ENCODE data around the gene PJVK.
"Not testable (repeated sequence)": the region's sequence is repeated elsewhere in the genome, so short reads cannot be mapped to it uniquely, and the experiment has no call there.

The PJVK gene, protein sequence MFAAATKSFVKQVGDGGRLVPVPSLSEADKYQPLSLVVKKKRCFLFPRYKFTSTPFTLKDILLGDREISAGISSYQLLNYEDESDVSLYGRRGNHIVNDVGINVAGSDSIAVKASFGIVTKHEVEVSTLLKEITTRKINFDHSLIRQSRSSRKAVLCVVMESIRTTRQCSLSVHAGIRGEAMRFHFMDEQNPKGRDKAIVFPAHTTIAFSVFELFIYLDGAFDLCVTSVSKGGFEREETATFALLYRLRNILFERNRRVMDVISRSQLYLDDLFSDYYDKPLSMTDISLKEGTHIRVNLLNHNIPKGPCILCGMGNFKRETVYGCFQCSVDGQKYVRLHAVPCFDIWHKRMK
- 1.1 to 1.4 reads per million in 2 experiments for total RNA-seq

- DNase-seq (ENCODE audit: low read depth): peak; percentile 93
These were observed at the start of gene PJVK, which contains the start of gene PRKRA for GRCh38 chr2:178450774-178451525. PJVK (plus strand) TSS chr2:178451378; CDS start chr2:178453410, 2,032 bp downstream. PRKRA (minus strand) TSS chr2:178451175; CDS start chr2:178451030, 145 bp downstream.

DNA sequence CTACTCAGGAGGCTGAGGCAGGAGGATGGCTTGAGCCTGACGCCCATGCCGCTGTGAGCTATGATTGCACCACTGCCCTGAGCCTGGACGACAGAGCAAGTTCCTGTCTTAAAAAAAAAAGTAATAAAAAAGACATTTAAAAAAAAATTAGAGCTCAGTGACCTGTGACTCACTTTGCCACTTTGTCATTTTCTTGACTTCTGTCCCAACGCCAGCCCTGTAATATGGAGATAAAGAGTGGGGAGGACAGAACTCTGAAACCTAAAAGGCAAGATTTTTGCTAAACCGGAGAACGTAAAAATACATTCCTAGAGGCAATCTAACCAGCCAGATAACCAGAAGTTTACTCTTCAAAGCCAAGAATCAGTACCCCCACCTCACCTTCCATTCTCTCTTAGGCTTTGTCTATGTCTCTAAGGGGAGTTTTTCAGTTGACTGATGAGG is 49.2 kb upstream of the PJVK start:
- no peak for DNase-seq (ENCODE audit: low read depth)

- no peak for DNase-seq (ENCODE audit: low read depth)
These were observed 47.4 kb upstream of the PJVK start for GRCh38 chr2:178403671-178404306.

GRCh38 chr2:178404368-178404767 is 46.8 kb upstream of the PJVK start:
- no peak for DNase-seq (ENCODE audit: low read depth)

GRCh38 chr2:178409261-178409660 is 41.9 kb upstream of the PJVK start:
- no peak for DNase-seq (ENCODE audit: low read depth)

- DNase-seq (ENCODE audit: low read depth): no peak
These were observed 39.1 kb upstream of the PJVK start for GRCh38 chr2:178412047-178412446.

DNA sequence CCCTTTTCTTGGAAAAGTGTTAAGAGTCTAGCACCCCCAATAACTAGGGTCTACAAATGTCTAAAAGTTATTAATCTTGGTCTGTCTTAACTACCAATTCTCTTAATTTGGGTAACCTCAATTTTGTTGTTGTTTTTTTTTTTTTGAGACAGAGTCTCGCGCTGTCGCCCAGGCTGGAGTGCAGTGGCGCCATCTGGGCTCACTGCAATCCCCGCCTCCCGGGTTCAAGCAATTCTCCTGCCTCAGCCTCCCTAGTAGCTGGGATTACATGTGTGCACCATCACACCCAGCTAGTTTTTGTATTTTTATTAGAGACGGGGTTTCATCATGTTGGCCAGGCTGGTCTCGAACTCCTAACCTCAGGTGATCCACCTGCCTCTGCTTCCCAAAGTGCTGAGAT is 38.7 kb upstream of the PJVK start:
- not testable (repeated sequence) for DNase-seq (ENCODE audit: low read depth)

GRCh38 chr2:178413472-178414265 is 37.5 kb upstream of the PJVK start:
- DNase-seq (ENCODE audit: low read depth): peak; percentile 54

DNA sequence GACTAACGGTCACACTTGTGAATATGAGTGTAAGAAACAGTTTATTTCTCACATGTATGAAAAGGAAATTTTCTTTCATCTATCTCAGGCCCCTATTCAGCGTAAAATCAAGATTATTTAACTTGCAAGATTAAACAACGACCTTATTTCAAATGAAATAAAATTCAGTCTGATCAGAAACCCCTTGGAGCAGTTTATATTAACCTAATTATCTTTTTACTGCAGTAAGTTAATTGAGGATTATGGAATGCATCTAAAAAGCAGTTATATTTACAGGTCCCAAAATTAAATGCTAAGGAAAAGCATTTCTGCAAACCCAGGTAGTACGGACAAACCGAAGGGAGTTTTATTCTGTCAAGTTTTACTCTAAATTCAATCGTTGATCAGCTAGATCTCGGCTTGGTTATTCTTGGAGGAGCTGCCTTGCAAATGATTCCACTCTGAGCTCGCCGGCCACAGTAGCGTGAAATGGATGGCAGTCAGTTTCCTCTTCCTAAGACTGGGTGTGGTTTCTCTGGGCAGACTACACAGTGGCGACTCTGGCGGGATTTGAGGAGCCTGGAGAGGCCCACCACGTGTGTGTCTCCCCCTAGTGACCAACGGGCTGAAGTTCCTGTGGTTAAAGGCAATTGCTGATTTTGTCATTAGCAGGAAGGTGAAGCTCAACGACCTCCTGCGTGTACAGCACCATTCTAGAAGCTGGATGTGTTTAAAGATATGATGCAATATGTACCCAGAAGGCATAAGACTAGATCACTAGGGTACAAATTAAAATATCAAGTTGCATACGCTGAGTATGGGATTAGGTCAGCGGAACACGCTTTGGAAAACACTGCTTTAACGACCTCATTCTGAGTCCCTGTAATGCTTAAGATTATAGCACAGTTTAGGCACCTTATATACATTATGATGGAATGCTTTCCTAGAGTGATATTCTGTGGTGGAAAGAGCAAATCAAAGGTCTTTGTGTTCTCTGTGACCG is 36.6 kb upstream of the PJVK start:
- DNase-seq (ENCODE audit: low read depth): peak; percentile 59

GRCh38 chr2:178415979-178416378 is 35.2 kb upstream of the PJVK start:
- DNase-seq (ENCODE audit: low read depth): no peak

DNA sequence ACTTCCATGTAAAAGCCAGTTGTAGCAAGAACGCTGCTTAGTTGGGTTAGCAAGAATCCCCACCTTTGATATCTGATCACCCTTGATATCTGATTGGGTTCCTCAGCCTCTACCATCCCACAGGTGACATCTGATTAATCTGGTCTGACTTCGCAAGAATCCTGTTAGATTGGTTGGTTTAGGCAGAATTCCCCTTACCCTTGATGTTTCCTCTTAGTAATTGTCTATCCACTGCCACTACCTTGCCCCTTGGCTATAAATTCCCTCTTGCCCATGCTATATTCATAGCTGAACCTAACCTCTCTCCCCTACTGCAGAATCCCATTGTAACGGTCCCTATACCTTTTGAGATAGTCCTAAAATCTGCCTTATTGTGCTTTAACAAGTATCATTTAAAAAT is 33.3 kb upstream of the PJVK start:
- DNase-seq (ENCODE audit: low read depth): no peak

GRCh38 chr2:178418426-178418825 is 32.8 kb upstream of the PJVK start:
- no peak for DNase-seq (ENCODE audit: low read depth)

DNA sequence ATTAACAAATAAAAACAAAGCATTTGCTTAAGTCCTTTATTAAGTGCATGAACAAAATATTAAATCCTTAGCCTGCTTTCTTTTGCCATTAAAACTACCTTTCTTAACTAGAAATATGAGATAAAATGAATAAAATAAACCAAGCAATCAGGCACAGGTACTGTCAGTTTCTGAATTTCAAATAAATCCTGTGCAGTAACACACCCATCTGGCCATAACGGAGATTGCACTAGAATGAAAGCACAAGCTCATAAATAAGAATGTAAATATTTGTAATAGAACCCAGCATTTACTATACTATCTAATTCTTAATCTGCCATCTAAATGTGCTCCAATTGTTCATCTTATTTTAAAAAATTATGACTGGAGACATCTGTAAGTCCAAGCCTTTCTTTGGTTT is 32.1 kb upstream of the PJVK start:
- no peak for DNase-seq (ENCODE audit: low read depth)

DNA sequence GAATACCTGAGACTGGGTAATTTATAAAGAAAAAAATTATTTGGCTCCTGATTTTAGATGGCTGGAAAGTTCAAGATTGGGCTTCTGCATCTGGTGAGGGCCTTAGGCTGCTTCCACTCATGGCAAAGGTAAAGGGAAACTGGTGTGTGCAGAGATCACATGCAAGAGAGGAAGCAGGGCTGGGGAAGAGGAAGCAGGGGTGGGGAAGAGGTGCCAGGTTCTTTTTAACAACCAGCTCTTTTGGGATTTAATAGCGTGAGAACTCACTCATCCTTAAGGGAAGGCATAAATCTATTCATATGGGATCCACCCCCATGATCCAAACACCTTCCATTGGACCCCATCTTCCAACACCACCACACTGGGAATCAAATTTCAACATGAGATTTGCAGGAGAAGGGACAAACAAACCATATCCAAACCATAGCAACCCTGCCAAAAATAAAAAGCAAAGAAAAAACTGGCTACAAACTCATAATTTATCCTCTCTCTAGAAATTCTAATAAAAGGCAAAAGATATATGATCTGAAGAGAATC is 30.6 kb upstream of the PJVK start:
- DNase-seq (ENCODE audit: low read depth): no peak

GRCh38 chr2:178422097-178422496 is 29.1 kb upstream of the PJVK start:
- DNase-seq (ENCODE audit: low read depth): no peak

- DNase-seq (ENCODE audit: low read depth): not testable (repeated sequence)
These were observed 27.4 kb upstream of the PJVK start for GRCh38 chr2:178423746-178424145.

DNA sequence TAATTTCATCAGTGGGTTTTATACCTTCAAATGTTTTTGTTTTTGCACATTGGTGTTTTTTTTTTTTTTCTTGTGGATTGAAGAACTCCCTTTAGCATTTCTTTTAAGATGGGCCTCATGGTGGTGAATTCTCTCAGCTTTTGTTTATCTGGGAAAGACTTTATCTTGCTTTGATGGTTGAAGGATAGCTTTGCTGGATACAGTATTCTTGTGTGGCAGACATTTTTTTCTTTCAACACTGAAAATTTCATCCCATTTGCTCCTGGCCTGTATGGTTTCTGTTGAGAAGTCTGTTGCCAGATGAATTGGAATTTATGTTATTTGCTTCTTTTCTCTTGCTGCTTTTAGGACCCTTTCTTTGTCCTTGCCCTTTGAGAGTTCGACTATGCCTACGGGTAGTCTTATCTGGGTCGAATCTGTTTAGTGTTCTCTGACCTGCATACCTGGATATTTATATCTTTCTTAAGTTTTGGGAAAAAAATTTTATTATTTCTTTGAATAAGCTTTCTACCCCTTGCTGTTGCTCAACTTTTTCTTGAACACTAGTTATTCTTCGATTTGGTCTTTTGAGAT is 25.8 kb upstream of the PJVK start:
- no peak for DNase-seq (ENCODE audit: low read depth)

DNA sequence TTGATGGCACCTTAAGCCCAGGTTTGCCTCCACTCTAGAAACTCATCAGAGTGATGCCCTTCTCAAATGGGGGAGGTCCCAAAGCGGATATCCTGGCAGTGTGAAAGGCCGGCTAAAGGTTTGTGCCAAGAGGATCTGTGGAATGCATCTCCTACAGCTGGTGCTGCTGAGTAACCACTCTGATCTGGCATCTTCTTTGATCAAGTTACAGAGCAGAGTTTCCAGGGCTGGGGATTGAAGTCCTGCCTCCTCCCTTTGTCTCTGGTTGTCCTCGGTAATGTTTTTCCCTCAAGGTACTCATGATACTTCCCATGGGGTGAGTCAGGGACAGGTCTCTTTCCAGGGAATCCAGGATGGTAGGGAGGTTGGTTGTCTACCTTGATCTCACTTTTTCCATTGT is 24.8 kb upstream of the PJVK start:
- DNase-seq (ENCODE audit: low read depth): no peak

- no peak for DNase-seq (ENCODE audit: low read depth)
These were observed 23.7 kb upstream of the PJVK start for GRCh38 chr2:178427458-178427857.

- no peak for DNase-seq (ENCODE audit: low read depth)
These were observed 22.8 kb upstream of the PJVK start for GRCh38 chr2:178428396-178428806.
